Adipose tissue (tissue), 3 donors: ENCODE data around the gene RHNO1. TPM values are rescaled to one million over a fixed set of nuclear protein-coding genes. Genes with fewer than 3 reads are reported as not detected.

Source experiments
- H3K27ac ChIP-seq: one replicate; pipeline ENCODE4 v1.5.1; 2013; ENCODE audit warnings: low read depth, low read length
- WGBS, 3 donors: extraction: QIAGEN DNeasy Blood & Tissue Kit; methylation state at CpG; one replicate each; pipeline ENCODE4 v1.1.7; 2013; 5-methylcytosine and 5-hydroxymethylcytosine counted together
- polyA plus RNA-seq, 3 donors: library from polyadenylated mRNA; stranded (reverse); fragments of 200-250 nt; gene quantifications; one replicate each; pipeline ENCODE4 v1.2.3, GENCODE V29; 2013
- donor health status: healthy with polysubstance abuse.
- donor health status: Bipolar disorder and iron deficiency.
- donor health status: healthy.

Gene RHNO1
- polyA plus RNA-seq, 3 donors: 4.5 to 9.8 (median 5.3) TPM

GRCh38 chr12:2892246-2892645 is 15.2 kb downstream of the RHNO1 start:
- WGBS, 3 donors: 63 to 84% (median 75%) methylated on average over 12 of the region's 12 CpGs
- H3K27ac ChIP-seq: no peak overlapping the region

GRCh38 chr12:2893007-2893406 is 16.0 kb downstream of the RHNO1 start:
- WGBS, 3 donors: 81 to 86% (median 85%) methylated on average over 8 of the region's 8 CpGs

GRCh38 chr12:2895051-2895451 is 18.0 kb downstream of the RHNO1 start:
- no peak overlapping the region for H3K27ac ChIP-seq
- WGBS, 3 donors: 25 to 72% (median 67%) methylated on average over 2 of the region's 2 CpGs

More at GRCh38 chr12:2893007-2893406, 16.0 kb downstream of the RHNO1 start:
- H3K27ac ChIP-seq: no peak overlapping the region

- WGBS, 3 donors: 50 to 77% (median 74%) methylated on average over 2 of the region's 2 CpGs
- no peak overlapping the region for H3K27ac ChIP-seq
These were observed 18.5 kb downstream of the RHNO1 start for GRCh38 chr12:2895511-2895910.

- WGBS, 3 donors: 95 to 98% (median 97%) methylated on average over 5 of the region's 5 CpGs
- H3K27ac ChIP-seq: no peak overlapping the region
These were observed 20.4 kb downstream of the RHNO1 start for GRCh38 chr12:2897418-2897817.

- 91 to 95% (median 92%) methylated on average over 8 of the region's 8 CpGs for WGBS, 3 donors
- H3K27ac ChIP-seq: no peak overlapping the region
These were observed 23.6 kb downstream of the RHNO1 start for GRCh38 chr12:2900642-2901041.

- H3K27ac ChIP-seq: no peak overlapping the region
- 20 to 49% (median 47%) methylated on average over 4 of the region's 4 CpGs for WGBS, 3 donors
These were observed 25.4 kb downstream of the RHNO1 start for GRCh38 chr12:2902272-2902880.

- WGBS, 3 donors: 96 to 98% (median 97%) methylated on average over 2 of the region's 2 CpGs
These were observed 27.2 kb downstream of the RHNO1 start for GRCh38 chr12:2904260-2904659.

GRCh38 chr12:2912216-2912575 is 35.2 kb downstream of the RHNO1 start:
- WGBS, 3 donors: 96 to 99% (median 99%) methylated on average over 3 of the region's 3 CpGs
- no peak overlapping the region for H3K27ac ChIP-seq

More at GRCh38 chr12:2904260-2904659, 27.2 kb downstream of the RHNO1 start:
- H3K27ac ChIP-seq: no peak overlapping the region

GRCh38 chr12:2919249-2919648 is 42.2 kb downstream of the RHNO1 start:
- WGBS, 3 donors: 67 to 87% (median 70%) methylated on average over 2 of the region's 2 CpGs
- no peak overlapping the region for H3K27ac ChIP-seq

GRCh38 chr12:2922329-2922728 is 45.3 kb downstream of the RHNO1 start:
- WGBS, 3 donors: 97 to 98% (median 97%) methylated on average over 2 of the region's 2 CpGs
- no peak overlapping the region for H3K27ac ChIP-seq

- WGBS, 3 donors: 96 to 99% (median 96%) methylated on average over 9 of the region's 9 CpGs
- no peak overlapping the region for H3K27ac ChIP-seq
These were observed 46.0 kb downstream of the RHNO1 start for GRCh38 chr12:2923057-2923456.

GRCh38 chr12:2924019-2924418 is 47.0 kb downstream of the RHNO1 start:
- no peak overlapping the region for H3K27ac ChIP-seq
- 86 to 91% (median 90%) methylated on average over 3 of the region's 3 CpGs for WGBS, 3 donors

GRCh38 chr12:2925322-2925995 is 48.4 kb downstream of the RHNO1 start:
- no peak overlapping the region for H3K27ac ChIP-seq
- WGBS, 3 donors: 86 to 93% (median 91%) methylated on average over 6 of the region's 6 CpGs

- WGBS, 3 donors: 73 to 78% (median 76%) methylated on average over 8 of the region's 8 CpGs
- no peak overlapping the region for H3K27ac ChIP-seq
These were observed 53.8 kb downstream of the RHNO1 start for GRCh38 chr12:2930865-2931264.

- 96 to 98% (median 97%) methylated on average over 6 of the region's 6 CpGs for WGBS, 3 donors
These were observed 56.6 kb downstream of the RHNO1 start for GRCh38 chr12:2933586-2933985.

GRCh38 chr12:2934371-2934770 is 57.3 kb downstream of the RHNO1 start:
- 87 to 95% (median 88%) methylated on average over 6 of the region's 6 CpGs for WGBS, 3 donors
- no peak overlapping the region for H3K27ac ChIP-seq

More at GRCh38 chr12:2933586-2933985, 56.6 kb downstream of the RHNO1 start:
- no peak overlapping the region for H3K27ac ChIP-seq

- 88 to 96% (median 96%) methylated on average over 11 of the region's 11 CpGs for WGBS, 3 donors
- no peak overlapping the region for H3K27ac ChIP-seq
These were observed 59.3 kb downstream of the RHNO1 start for GRCh38 chr12:2936301-2936700.

GRCh38 chr12:2937500-2937899 is 60.5 kb downstream of the RHNO1 start:
- no peak overlapping the region for H3K27ac ChIP-seq
- WGBS, 3 donors: 77 to 84% (median 78%) methylated on average over 3 of the region's 3 CpGs
